ENCODE measurements around the gene DLG2.
A peak's percentile ranks its signal among the peaks of the same experiment; 100 is the strongest.
"Not testable (repeated sequence)": the region's sequence is repeated elsewhere in the genome, so short reads cannot be mapped to it uniquely, and the experiment has no call there.

DLG2 gene

DNA sequence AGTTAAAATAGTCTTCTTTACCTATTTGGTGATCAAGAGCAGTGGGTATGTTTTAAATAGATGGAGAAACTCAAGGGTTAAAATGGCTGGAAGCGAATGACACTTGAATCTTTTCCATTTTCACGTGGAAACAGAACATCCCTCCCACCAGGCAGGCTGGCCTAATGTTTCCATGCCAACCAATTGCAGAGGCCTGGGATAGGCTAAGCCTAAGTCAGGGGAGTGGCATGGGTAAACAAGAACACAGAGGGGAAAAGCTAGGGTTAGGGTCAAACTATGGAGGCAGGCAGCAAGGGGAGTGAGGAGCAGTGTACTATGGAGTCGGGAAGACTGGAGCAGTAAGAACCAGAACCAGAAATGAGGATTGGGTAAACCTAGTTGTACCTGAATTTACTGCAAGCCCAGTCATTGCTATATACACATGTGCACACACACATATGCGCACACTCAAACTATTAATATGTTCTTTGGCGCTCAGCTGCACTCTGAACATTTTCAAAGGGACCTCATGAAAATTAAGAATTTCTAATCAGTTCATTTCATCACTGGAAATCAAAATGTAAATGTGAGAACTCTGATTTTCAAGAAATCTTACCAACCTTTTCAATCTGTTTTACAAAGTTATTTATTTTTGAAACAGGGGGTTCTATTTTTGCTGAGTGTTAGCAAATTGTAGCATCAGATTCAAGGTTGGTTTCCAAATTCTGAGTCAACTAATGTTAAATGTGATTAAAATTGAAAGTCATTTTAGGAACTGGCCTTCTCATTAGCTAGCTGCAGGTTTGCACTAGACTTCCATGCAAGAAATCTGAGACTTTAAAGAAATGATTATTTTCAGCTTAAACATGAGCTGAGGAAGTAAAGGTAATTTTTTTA lies 2014.0 kb downstream of the DLG2 start:
- H3K27me3 ChIP-seq (ENCODE audit: control insufficient read depth, insufficient read depth, low read length) = no peaks in the 10 kb centered on the region
- H3K4me1 ChIP-seq (ENCODE audit: control insufficient read depth, insufficient read depth, low read length) = peaks cover 2% of the 10 kb centered on the region; the same call in 1 of the 2 replicates
- DNase-seq (ENCODE audit: low read depth, low spot score) = peak; percentile 25
- no peak overlapping the region for H3K4me3 ChIP-seq (ENCODE audit: low read length)
- H3K9me3 ChIP-seq (ENCODE audit: control insufficient read depth, insufficient read depth, low read length) = no peaks in the 10 kb centered on the region
- H3K36me3 ChIP-seq (ENCODE audit: control insufficient read depth, insufficient read depth, low read length) = no peaks in the 10 kb centered on the region
- WGBS (ENCODE audit: insufficient coverage, insufficient read length) = no CpG with 5 or more reads among the region's 5 CpGs
- H3K27ac ChIP-seq (ENCODE audit: low read length) = no peak overlapping the region

DNA sequence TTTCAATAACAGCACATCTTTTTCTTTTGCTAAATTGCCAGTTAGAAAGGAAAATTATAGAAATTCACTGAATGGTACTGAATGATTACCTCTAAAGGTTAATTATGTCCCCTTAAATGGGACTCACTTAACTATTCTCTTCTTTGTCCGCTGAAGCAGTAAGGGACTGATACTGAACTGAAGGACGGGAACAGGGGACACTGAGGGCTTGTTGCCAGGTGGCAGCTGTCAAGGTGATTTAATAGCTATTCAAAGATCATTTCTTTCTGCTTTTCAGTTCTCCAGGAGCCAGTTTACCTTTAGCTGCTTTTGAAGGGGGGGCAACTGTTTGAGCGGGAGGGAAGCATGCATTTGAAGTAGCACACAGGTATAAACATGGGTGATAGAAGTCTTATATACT lies 2015.5 kb downstream of the DLG2 start:
- no CpG with 5 or more reads among the region's 3 CpGs for WGBS (ENCODE audit: insufficient coverage, insufficient read length)
- no peak overlapping the region for H3K27ac ChIP-seq (ENCODE audit: low read length)
- no peaks in the 10 kb centered on the region for H3K36me3 ChIP-seq (ENCODE audit: control insufficient read depth, insufficient read depth, low read length)
- no peaks in the 10 kb centered on the region for H3K9me3 ChIP-seq (ENCODE audit: control insufficient read depth, insufficient read depth, low read length)
- no peak overlapping the region for H3K4me3 ChIP-seq (ENCODE audit: low read length)
- DNase-seq (ENCODE audit: low read depth, low spot score) = no peak
- peaks cover 2% of the 10 kb centered on the region; the same call in 1 of the 2 replicates for H3K4me1 ChIP-seq (ENCODE audit: control insufficient read depth, insufficient read depth, low read length)
- H3K27me3 ChIP-seq (ENCODE audit: control insufficient read depth, insufficient read depth, low read length) = no peaks in the 10 kb centered on the region

DNA sequence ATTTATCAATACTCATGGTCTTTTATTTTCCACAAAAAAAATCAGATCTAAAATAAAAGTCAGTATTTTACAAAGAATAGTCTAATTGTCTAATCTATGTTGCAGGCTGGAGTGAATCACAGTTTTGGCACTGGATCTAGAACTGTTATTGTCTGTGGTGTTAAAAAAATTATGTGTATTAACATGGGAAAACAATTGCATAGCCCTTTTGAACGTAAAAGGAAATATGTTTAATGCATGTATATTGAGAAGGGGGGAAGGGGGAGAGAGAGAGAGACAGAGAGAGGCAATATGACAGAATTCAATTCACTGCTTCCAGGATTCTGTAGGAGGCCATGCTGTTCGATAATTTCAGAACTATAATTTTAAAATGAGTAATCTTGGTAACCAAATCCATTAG lies 2016.1 kb downstream of the DLG2 start:
- Histone ChIP-seq H3K4me3 (ENCODE audit: low read length) (no peak overlapping the region), H3K4me1 (ENCODE audit: control insufficient read depth, insufficient read depth, low read length) (peaks cover 2% of the 10 kb centered on the region; the same call in 1 of the 2 replicates), H3K36me3 (ENCODE audit: control insufficient read depth, insufficient read depth, low read length) (no peaks in the 10 kb centered on the region), H3K27me3 (ENCODE audit: control insufficient read depth, insufficient read depth, low read length) (no peaks in the 10 kb centered on the region), H3K9me3 (ENCODE audit: control insufficient read depth, insufficient read depth, low read length) (no peaks in the 10 kb centered on the region), H3K27ac (ENCODE audit: low read length) (no peak overlapping the region)
- WGBS (ENCODE audit: insufficient coverage, insufficient read length) = 100% methylated on average over 1 of the region's 2 CpGs
- DNase-seq (ENCODE audit: low read depth, low spot score) = no peak

DNA sequence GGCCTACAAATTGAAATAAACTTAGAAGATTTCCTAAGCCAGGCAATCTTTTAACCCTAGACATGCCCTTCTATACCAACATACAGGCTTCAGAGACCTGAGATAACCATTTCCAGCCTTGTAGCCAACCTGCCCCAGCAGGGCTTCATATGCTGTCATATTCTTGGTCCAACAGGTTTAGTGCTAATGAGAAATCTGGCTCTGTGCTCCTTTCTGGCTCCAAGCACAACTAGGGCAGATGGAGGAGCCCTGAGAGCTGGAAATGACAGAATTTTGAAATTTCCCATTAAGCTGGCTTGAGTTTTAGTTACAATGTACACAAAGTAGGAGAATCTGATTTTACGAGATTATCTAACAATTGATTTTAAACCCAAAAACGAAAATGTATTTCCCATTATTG lies 2018.0 kb downstream of the DLG2 start:
- DNase-seq (ENCODE audit: low read depth, low spot score) = no peak
- H3K4me3 ChIP-seq (ENCODE audit: low read length) = no peak overlapping the region
- H3K4me1 ChIP-seq (ENCODE audit: control insufficient read depth, insufficient read depth, low read length) = peaks cover 2% of the 10 kb centered on the region; the same call in 1 of the 2 replicates
- no peaks in the 10 kb centered on the region for H3K9me3 ChIP-seq (ENCODE audit: control insufficient read depth, insufficient read depth, low read length)
- H3K27ac ChIP-seq (ENCODE audit: low read length) = no peak overlapping the region
- WGBS (ENCODE audit: insufficient coverage, insufficient read length) = no CpG with 5 or more reads among the region's 2 CpGs
- no peaks in the 10 kb centered on the region for H3K27me3 ChIP-seq (ENCODE audit: control insufficient read depth, insufficient read depth, low read length)
- H3K36me3 ChIP-seq (ENCODE audit: control insufficient read depth, insufficient read depth, low read length) = no peaks in the 10 kb centered on the region

DNA sequence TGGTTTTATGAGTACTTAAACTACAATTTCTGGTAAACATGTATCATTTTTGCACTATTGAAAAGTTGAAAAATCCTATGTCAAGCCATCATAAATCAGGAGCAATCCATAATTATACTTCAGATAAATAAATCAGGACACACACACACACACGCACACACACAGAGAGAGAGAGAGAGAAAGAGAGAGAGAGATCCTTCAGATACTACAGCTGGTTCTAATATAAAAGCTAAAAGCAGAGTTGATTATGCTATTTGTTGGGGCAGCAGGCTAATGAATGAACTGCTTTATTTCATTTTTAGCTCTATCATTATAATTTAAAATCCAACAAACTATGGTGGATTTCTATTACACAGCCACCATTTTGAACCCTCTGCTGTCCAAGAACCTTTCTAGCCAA lies 2018.6 kb downstream of the DLG2 start:
- no peaks in the 10 kb centered on the region for H3K9me3 ChIP-seq (ENCODE audit: control insufficient read depth, insufficient read depth, low read length)
- DNase-seq (ENCODE audit: low read depth, low spot score) = no peak
- WGBS (ENCODE audit: insufficient coverage, insufficient read length) = no CpG with 5 or more reads among the region's 1 CpG
- no peaks in the 10 kb centered on the region for H3K27me3 ChIP-seq (ENCODE audit: control insufficient read depth, insufficient read depth, low read length)
- H3K27ac ChIP-seq (ENCODE audit: low read length) = no peak overlapping the region
- H3K4me3 ChIP-seq (ENCODE audit: low read length) = no peak overlapping the region
- H3K4me1 ChIP-seq (ENCODE audit: control insufficient read depth, insufficient read depth, low read length) = peaks cover 2% of the 10 kb centered on the region; the same call in 1 of the 2 replicates
- H3K36me3 ChIP-seq (ENCODE audit: control insufficient read depth, insufficient read depth, low read length) = no peaks in the 10 kb centered on the region

DNA sequence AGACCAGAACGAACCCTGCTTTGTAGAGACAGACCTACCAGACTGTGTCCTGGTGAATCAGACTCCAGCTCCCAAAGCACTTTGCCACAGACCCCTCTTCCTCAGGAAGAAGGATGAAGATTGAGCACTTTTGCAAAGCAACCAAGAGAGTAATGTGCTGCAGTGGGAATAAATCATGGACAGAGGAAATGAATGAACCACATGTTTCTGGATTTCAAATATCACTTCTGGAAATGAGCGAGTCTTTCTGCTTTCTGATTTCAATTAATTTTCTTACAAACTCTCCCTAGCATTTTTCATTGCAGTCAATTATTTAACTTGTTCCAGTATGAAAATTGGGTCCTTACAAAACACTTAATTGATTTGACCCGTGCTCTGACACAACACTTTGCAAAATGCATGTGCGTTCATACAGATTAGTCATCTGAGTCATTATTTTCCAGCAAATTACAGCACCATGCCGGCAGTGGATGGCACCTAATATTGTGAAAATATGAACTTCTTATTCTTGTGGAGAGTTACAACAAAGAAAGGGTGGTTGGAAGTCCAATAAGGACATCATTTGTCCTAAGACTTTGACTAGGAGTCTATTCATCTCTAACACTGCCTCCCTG lies 2025.1 kb downstream of the DLG2 start:
- DNase-seq (ENCODE audit: low read depth, low spot score) = no peak
- no CpG with 5 or more reads among the region's 5 CpGs for WGBS (ENCODE audit: insufficient coverage, insufficient read length)
- H3K9me3 ChIP-seq (ENCODE audit: control insufficient read depth, insufficient read depth, low read length) = no peaks in the 10 kb centered on the region
- H3K36me3 ChIP-seq (ENCODE audit: control insufficient read depth, insufficient read depth, low read length) = no peaks in the 10 kb centered on the region
- no peaks in the 10 kb centered on the region for H3K4me1 ChIP-seq (ENCODE audit: control insufficient read depth, insufficient read depth, low read length)
- H3K27ac ChIP-seq (ENCODE audit: low read length) = no peak overlapping the region
- no peaks in the 10 kb centered on the region for H3K27me3 ChIP-seq (ENCODE audit: control insufficient read depth, insufficient read depth, low read length)
- no peak overlapping the region for H3K4me3 ChIP-seq (ENCODE audit: low read length)

DNA sequence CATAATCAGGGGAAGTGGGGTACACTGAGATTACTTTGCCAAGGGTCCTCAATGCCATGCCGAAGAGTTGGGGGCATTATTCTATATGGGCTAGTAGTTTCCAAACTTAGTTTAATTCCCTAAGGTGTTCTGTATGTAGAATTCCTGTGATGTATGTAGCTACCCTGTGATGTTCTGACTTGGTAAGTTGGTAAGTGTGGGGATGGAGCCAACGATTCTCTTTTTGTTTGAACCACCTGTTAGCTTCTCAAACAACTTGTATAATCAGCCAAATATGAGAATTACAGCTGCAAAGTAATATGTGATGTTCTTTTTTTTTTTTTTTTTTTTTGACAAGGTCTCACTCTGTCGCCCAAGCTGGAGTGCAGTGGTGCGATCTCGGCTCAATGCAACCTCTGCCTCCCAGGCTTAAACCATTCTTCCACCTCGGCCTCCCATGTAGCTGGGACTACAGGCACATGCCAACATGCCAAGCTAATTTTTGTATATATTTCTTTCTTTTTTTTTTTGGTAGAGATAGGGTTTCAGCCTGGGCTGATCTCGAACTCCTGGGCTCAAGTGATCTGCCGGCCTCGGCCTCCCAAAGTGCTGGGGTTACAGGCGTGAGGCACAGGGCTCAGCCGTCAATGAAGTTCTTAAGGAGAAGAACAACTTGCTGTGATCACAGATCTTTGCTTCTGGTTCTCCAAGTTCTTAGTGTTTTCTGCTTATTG lies 2025.8 kb downstream of the DLG2 start:
- no peak overlapping the region for H3K27ac ChIP-seq (ENCODE audit: low read length)
- H3K4me1 ChIP-seq (ENCODE audit: control insufficient read depth, insufficient read depth, low read length) = no peaks in the 10 kb centered on the region
- H3K27me3 ChIP-seq (ENCODE audit: control insufficient read depth, insufficient read depth, low read length) = no peaks in the 10 kb centered on the region
- WGBS (ENCODE audit: insufficient coverage, insufficient read length) = no CpG with 5 or more reads among the region's 11 CpGs
- H3K36me3 ChIP-seq (ENCODE audit: control insufficient read depth, insufficient read depth, low read length) = no peaks in the 10 kb centered on the region
- no peaks in the 10 kb centered on the region for H3K9me3 ChIP-seq (ENCODE audit: control insufficient read depth, insufficient read depth, low read length)
- H3K4me3 ChIP-seq (ENCODE audit: low read length) = no peak overlapping the region
- no peak for DNase-seq (ENCODE audit: low read depth, low spot score)

DNA sequence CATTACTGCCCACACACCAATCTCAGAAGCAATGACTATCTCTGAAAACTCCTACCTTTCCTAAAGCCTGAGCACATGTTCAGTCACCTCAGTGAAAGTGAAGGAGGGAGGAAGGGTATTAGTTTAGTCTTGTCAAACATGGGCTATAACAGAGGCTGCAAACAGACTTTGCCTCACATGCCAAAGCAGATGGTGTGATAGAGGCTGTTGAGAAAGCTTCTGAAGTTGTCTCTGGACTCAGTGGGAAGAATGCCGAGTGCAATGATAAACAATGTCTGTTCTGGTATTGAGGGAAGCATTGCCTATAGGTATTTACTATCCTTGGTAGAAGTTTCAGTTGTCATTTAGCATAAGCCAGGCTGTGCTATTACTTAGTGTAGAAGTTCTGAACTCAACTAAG lies 2026.5 kb downstream of the DLG2 start:
- no peak overlapping the region for H3K27ac ChIP-seq (ENCODE audit: low read length)
- no peaks in the 10 kb centered on the region for H3K36me3 ChIP-seq (ENCODE audit: control insufficient read depth, insufficient read depth, low read length)
- DNase-seq (ENCODE audit: low read depth, low spot score) = no peak
- no peak overlapping the region for H3K4me3 ChIP-seq (ENCODE audit: low read length)
- no peaks in the 10 kb centered on the region for H3K27me3 ChIP-seq (ENCODE audit: control insufficient read depth, insufficient read depth, low read length)
- H3K4me1 ChIP-seq (ENCODE audit: control insufficient read depth, insufficient read depth, low read length) = no peaks in the 10 kb centered on the region
- no CpG with 5 or more reads among the region's 1 CpG for WGBS (ENCODE audit: insufficient coverage, insufficient read length)
- H3K9me3 ChIP-seq (ENCODE audit: control insufficient read depth, insufficient read depth, low read length) = no peaks in the 10 kb centered on the region

DNA sequence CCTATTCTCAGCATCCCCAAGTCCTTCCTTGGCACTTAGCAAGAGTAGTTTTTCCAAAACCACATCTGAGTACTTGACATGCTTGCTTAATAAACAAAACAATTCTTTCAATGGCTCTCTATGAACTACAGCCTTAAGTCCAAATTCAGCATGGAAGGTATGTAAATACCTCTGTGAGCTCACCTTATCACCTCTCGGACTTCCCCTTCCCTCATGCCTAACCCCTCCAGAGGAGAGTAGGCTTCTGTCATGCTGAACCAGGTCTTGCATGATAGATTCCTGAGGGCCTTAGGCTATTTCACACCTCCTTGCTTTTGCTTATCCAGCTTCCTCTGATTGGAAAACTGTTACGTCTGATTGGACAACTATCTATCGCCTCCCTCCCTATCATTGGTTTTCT lies 2028.1 kb downstream of the DLG2 start:
- no CpG with 5 or more reads among the region's 3 CpGs for WGBS (ENCODE audit: insufficient coverage, insufficient read length)
- no peak overlapping the region for H3K27ac ChIP-seq (ENCODE audit: low read length)
- no peaks in the 10 kb centered on the region for H3K36me3 ChIP-seq (ENCODE audit: control insufficient read depth, insufficient read depth, low read length)
- no peak overlapping the region for H3K4me3 ChIP-seq (ENCODE audit: low read length)
- no peaks in the 10 kb centered on the region for H3K4me1 ChIP-seq (ENCODE audit: control insufficient read depth, insufficient read depth, low read length)
- H3K9me3 ChIP-seq (ENCODE audit: control insufficient read depth, insufficient read depth, low read length) = no peaks in the 10 kb centered on the region
- no peak for DNase-seq (ENCODE audit: low read depth, low spot score)
- no peaks in the 10 kb centered on the region for H3K27me3 ChIP-seq (ENCODE audit: control insufficient read depth, insufficient read depth, low read length)

DNA sequence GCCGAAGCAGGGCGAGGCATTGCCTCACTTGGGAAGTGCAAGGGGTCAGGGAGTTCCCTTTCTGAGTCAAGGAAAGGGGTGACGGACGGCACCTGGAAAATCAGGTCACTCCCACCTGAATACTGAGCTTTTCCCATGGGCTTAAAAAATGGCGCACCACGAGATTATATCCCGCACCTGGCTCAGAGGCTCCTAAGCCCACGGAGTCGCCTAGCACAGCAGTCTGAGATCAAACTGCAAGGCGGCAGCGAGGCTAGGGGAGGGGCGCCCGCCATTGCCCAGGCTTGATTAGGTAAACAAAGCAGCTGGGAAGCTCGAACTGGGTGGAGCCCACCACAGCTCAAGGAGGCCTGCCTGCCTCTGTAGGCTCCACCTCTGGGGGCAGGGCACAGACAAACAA lies 2039.3 kb downstream of the DLG2 start:
- not testable (repeated sequence) for DNase-seq (ENCODE audit: low read depth, low spot score); H3K27me3 ChIP-seq (ENCODE audit: control insufficient read depth, insufficient read depth, low read length); H3K4me1 ChIP-seq (ENCODE audit: control insufficient read depth, insufficient read depth, low read length); H3K27ac ChIP-seq (ENCODE audit: low read length); H3K9me3 ChIP-seq (ENCODE audit: control insufficient read depth, insufficient read depth, low read length); H3K36me3 ChIP-seq (ENCODE audit: control insufficient read depth, insufficient read depth, low read length)
- no CpG with 5 or more reads among the region's 14 CpGs for WGBS (ENCODE audit: insufficient coverage, insufficient read length)
- peak overlapping the region; percentile 68; the same call in 1 of the 2 replicates for H3K4me3 ChIP-seq (ENCODE audit: low read length)

Data from iPS DF 6.9 (cell line).